HEK293 (cell line): Measurements from ENCODE around the gene NHS.

Source experiments
- CTCF ChIA-PET: fragments of 350-600 bp; formaldehyde crosslinking; extraction: SDS; loops from one replicate; lab custom pipeline; 2021; ENCODE audit warnings: antibody characterized with exemption; lab: Yijun Ruan, JAX
- POLR2A ChIA-PET: fragments of 300-600 bp; formaldehyde crosslinking; extraction: SDS; loops from one replicate; lab custom pipeline; 2020; ENCODE audit warnings: antibody characterized with exemption, inconsistent platforms; lab: Yijun Ruan, JAX
- H3K27ac ChIP-seq: fragments of 200-500 bp; sonication (Bioruptor generic); 2 replicates; pipeline ENCODE4 v1.5.1; 2014; ENCODE audit warnings: low read depth, low read length, control low read depth, inconsistent platforms; ENCODE audit errors: extremely low read depth
- H3K36me3 ChIP-seq, 2 experiments: fragments of 200-500 bp in 1 of 2; sonication (Bioruptor generic) in 1 of 2; 1 replicate in 1 of 2; 2 replicates in 1 of 2; pipeline ENCODE4 v1.5.1; 2014 to 2017; ENCODE audit warnings: inconsistent platforms in 2 of 2, low read length in 2 of 2; ENCODE audit not compliant: control insufficient read depth in 2 of 2, insufficient read depth in 1 of 2
- H3K4me1 ChIP-seq: fragments of 200-500 bp; sonication (Bioruptor generic); 2 replicates; pipeline ENCODE4 v1.5.1; 2014; ENCODE audit warnings: mild to moderate bottlenecking, low read length, inconsistent platforms; ENCODE audit not compliant: control insufficient read depth, insufficient read depth
- H3K4me3 ChIP-seq: 2 replicates; pipeline ENCODE4 v1.5.1; 2011; ENCODE audit warnings: low read depth, mild to moderate bottlenecking, control low read depth, low read length, moderate library complexity
- H3K9me3 ChIP-seq: fragments of 200-500 bp; sonication (Bioruptor generic); 2 replicates; pipeline ENCODE4 v1.5.1; 2014; ENCODE audit warnings: low read depth, low read length, inconsistent platforms; ENCODE audit not compliant: control insufficient read depth, insufficient read depth
- ZNF10 ChIP-seq: fragments of 450-650 bp; formaldehyde crosslinking; IDR thresholded peaks from 2 replicates; pipeline ENCODE4 v1.5.1; 2017; ENCODE audit warnings: missing biosample characterization, missing genetic modification characterization
- ZNF266 ChIP-seq: fragments of 450-650 bp; formaldehyde crosslinking; IDR thresholded peaks from 2 replicates; pipeline ENCODE4 v1.5.1; 2016; ENCODE audit warnings: missing biosample characterization, missing genetic modification characterization, low read depth
- ZNF37A ChIP-seq: fragments of 450-650 bp; IDR thresholded peaks from 2 replicates; pipeline ENCODE4 v1.5.1; 2018; ENCODE audit warnings: missing biosample characterization, missing genetic modification characterization
- ZNF514 ChIP-seq: fragments of 450-650 bp; formaldehyde crosslinking; IDR thresholded peaks from 2 replicates; pipeline ENCODE4 v1.5.1; 2016; ENCODE audit warnings: missing biosample characterization, missing genetic modification characterization
- ZNF626 ChIP-seq: fragments of 450-650 bp; sonication (Bioruptor Pico); formaldehyde crosslinking; IDR thresholded peaks from 2 replicates; pipeline ENCODE4 v1.5.1; 2018; ENCODE audit warnings: missing biosample characterization, missing genetic modification characterization, inconsistent platforms
- ZNF76 ChIP-seq: fragments of 450-650 bp; formaldehyde crosslinking; IDR thresholded peaks from 2 replicates; pipeline ENCODE4; 2016; ENCODE audit warnings: low read depth, missing biosample characterization, missing genetic modification characterization, borderline replicate concordance
- ZNF768 ChIP-seq: fragments of 450-650 bp; formaldehyde crosslinking; IDR thresholded peaks from 2 replicates; pipeline ENCODE4 v1.5.1; 2018; ENCODE audit warnings: missing biosample characterization, mild to moderate bottlenecking, missing genetic modification characterization
- ZNF777 ChIP-seq: fragments of 450-650 bp; formaldehyde crosslinking; IDR thresholded peaks from 2 replicates; pipeline ENCODE4 v1.5.1; 2017; ENCODE audit warnings: missing biosample characterization, missing genetic modification characterization, borderline replicate concordance
- ZNF785 ChIP-seq: fragments of 450-650 bp; formaldehyde crosslinking; IDR thresholded peaks from 2 replicates; pipeline ENCODE4 v1.5.1; 2016; ENCODE audit warnings: missing biosample characterization, missing genetic modification characterization
- TF ChIP-seq, protein P1 (sequence below): fragments of 450-650 bp; formaldehyde crosslinking; IDR thresholded peaks from 2 replicates; pipeline ENCODE4 v1.5.1; 2016; ENCODE audit warnings: missing biosample characterization, missing genetic modification characterization, borderline replicate concordance
- TF ChIP-seq, protein P2 (sequence below): fragments of 450-650 bp; formaldehyde crosslinking; IDR thresholded peaks from 2 replicates; pipeline ENCODE4 v1.5.1; 2017; ENCODE audit warnings: missing biosample characterization, missing genetic modification characterization

Gene NHS

DNA sequence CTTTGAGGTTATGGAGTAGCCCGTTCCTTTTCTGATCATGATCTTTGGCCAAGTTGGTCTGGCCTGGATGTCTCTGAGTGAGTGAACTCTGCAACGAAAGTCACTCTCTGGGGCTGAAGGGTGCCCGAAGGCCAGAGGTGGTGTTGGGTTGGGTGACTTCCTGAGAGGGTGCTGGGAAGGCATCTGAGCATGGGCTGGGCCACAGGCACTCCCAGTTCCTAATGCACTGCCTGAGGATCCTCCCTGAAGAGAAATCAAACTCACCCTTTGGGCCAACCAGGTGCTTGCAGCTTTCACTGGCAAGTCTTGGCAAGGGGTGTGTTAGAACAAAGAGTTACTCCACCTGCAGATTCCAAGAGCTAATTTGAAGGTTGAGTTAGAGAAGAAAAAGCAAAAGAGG is 295.9 kb downstream of the NHS start:
- no peak overlapping the region for H3K27ac ChIP-seq
- TF ChIP-seq ZNF777 (tag by site-specific recombination): no peak
- TF ChIP-seq, protein P1, sequence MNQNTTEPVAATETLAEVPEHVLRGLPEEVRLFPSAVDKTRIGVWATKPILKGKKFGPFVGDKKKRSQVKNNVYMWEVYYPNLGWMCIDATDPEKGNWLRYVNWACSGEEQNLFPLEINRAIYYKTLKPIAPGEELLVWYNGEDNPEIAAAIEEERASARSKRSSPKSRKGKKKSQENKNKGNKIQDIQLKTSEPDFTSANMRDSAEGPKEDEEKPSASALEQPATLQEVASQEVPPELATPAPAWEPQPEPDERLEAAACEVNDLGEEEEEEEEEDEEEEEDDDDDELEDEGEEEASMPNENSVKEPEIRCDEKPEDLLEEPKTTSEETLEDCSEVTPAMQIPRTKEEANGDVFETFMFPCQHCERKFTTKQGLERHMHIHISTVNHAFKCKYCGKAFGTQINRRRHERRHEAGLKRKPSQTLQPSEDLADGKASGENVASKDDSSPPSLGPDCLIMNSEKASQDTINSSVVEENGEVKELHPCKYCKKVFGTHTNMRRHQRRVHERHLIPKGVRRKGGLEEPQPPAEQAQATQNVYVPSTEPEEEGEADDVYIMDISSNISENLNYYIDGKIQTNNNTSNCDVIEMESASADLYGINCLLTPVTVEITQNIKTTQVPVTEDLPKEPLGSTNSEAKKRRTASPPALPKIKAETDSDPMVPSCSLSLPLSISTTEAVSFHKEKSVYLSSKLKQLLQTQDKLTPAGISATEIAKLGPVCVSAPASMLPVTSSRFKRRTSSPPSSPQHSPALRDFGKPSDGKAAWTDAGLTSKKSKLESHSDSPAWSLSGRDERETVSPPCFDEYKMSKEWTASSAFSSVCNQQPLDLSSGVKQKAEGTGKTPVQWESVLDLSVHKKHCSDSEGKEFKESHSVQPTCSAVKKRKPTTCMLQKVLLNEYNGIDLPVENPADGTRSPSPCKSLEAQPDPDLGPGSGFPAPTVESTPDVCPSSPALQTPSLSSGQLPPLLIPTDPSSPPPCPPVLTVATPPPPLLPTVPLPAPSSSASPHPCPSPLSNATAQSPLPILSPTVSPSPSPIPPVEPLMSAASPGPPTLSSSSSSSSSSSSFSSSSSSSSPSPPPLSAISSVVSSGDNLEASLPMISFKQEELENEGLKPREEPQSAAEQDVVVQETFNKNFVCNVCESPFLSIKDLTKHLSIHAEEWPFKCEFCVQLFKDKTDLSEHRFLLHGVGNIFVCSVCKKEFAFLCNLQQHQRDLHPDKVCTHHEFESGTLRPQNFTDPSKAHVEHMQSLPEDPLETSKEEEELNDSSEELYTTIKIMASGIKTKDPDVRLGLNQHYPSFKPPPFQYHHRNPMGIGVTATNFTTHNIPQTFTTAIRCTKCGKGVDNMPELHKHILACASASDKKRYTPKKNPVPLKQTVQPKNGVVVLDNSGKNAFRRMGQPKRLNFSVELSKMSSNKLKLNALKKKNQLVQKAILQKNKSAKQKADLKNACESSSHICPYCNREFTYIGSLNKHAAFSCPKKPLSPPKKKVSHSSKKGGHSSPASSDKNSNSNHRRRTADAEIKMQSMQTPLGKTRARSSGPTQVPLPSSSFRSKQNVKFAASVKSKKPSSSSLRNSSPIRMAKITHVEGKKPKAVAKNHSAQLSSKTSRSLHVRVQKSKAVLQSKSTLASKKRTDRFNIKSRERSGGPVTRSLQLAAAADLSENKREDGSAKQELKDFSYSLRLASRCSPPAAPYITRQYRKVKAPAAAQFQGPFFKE: no peak
- TF ChIP-seq, protein P2, sequence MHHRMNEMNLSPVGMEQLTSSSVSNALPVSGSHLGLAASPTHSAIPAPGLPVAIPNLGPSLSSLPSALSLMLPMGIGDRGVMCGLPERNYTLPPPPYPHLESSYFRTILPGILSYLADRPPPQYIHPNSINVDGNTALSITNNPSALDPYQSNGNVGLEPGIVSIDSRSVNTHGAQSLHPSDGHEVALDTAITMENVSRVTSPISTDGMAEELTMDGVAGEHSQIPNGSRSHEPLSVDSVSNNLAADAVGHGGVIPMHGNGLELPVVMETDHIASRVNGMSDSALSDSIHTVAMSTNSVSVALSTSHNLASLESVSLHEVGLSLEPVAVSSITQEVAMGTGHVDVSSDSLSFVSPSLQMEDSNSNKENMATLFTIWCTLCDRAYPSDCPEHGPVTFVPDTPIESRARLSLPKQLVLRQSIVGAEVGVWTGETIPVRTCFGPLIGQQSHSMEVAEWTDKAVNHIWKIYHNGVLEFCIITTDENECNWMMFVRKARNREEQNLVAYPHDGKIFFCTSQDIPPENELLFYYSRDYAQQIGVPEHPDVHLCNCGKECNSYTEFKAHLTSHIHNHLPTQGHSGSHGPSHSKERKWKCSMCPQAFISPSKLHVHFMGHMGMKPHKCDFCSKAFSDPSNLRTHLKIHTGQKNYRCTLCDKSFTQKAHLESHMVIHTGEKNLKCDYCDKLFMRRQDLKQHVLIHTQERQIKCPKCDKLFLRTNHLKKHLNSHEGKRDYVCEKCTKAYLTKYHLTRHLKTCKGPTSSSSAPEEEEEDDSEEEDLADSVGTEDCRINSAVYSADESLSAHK (tag by site-specific recombination): no peak
- TF ChIP-seq ZNF10 (tag by site-specific recombination): no peak
- no peak for TF ChIP-seq ZNF266 (tag by site-specific recombination)
- no peak for TF ChIP-seq ZNF626
- TF ChIP-seq ZNF785 (tag by site-specific recombination): no peak
- TF ChIP-seq ZNF514 (tag by site-specific recombination): no peak
- TF ChIP-seq, all 188 proteins: peak for 0
- Histone ChIP-seq H3K4me1 (no peaks in the 10 kb centered on the region), H3K4me3 (no peak overlapping the region), H3K36me3 (no peaks in the 10 kb centered on the region), H3K9me3 (no peaks in the 10 kb centered on the region)
- ChIA-PET POLR2A (no interaction called here), CTCF (interaction anchor here (1.5 kb wide), 1 partner anchor 19 kb away, joined by 5 read pairs; no protein-coding TSS in a partner anchor)

DNA sequence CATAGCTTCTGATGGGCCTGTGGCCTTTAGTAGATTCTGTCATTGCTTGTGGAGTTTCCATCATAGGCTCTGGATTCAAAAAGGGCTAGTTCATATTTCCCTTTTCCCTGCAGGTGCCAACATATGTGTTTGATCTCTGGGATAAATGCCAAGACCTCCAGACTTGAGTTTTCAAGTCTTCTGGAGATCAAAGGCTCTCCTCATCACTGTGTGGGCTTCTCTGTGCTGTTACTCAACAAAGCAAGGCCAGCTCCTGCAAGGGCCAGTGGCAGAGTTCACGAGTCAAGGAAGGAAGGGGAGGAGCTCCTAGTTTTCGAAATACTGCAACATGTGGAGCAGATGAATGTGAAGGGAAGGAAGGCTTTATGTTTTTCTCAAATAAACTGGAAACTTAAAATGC is 299.6 kb downstream of the NHS start:
- Histone ChIP-seq H3K4me3 (no peak overlapping the region), H3K4me1 (no peaks in the 10 kb centered on the region), H3K36me3 (no peaks in the 10 kb centered on the region), H3K9me3 (no peaks in the 10 kb centered on the region), H3K27ac (no peak overlapping the region)
- CTCF ChIA-PET: no interaction called here
- TF ChIP-seq ZNF768 (tag by site-specific recombination) (no peak), ZNF37A (tag by site-specific recombination) (no peak), ZNF76 (no peak)
- TF ChIP-seq, protein P1: no peak
- POLR2A ChIA-PET: no interaction called here
